B cell (primary cell): Measurements from ENCODE around the gene HSPB9. TPM values are rescaled to one million over a fixed set of nuclear protein-coding genes. Genes with fewer than 3 reads are reported as not detected.

Experiments
- ATAC-seq: fragments of 200-7000 bp; cut with Tn5 transposase; one replicate; pipeline ENCODE4 v1.10.0; 2021; ENCODE audit warnings: low read depth, mild to moderate bottlenecking, moderate number of reproducible peaks, moderate library complexity
- CTCF ChIA-PET: fragments of 350-600 bp; sonication (Branson Sonifier 250); formaldehyde crosslinking; loops from one replicate; lab custom pipeline; 2021; ENCODE audit warnings: antibody characterized with exemption, inconsistent platforms; lab: Charles Lee
- POLR2A ChIA-PET: fragments of 350-600 bp; sonication (Branson Sonifier 250); formaldehyde crosslinking; loops from one replicate; lab custom pipeline; 2021; ENCODE audit warnings: antibody characterized with exemption; lab: Charles Lee
- DNase-seq: peaks from one replicate; pipeline ENCODE4 v3.0.0; 2013
- H2AFZ ChIP-seq: 2 replicates; pipeline ENCODE4 v1.6.1; 2012; ENCODE audit warnings: mild to moderate bottlenecking, low read depth, low read length; ENCODE audit not compliant: insufficient read depth, poor library complexity, severe bottlenecking
- H3K27ac ChIP-seq, 2 donors: 1 replicate in 1 of 2; 2 replicates in 1 of 2; pipeline ENCODE4 v1.5.1; 2012 to 2013; ENCODE audit warnings: low read length in 2 of 2, mild to moderate bottlenecking in 2 of 2, moderate library complexity in 1 of 2
- H3K27me3 ChIP-seq, 4 experiments: fragments of 200-600 bp in 1 of 4; sonication (generic) in 1 of 4; replicated peaks in 1 of 4; 1 replicate in 2 of 4; 2 replicates in 2 of 4; pipeline versions ENCODE4 v1.6.1 to v1.7.0; 2013 to 2016; ENCODE audit warnings: low read length in 3 of 4, mild to moderate bottlenecking in 2 of 4, mixed read lengths in 1 of 4, moderate library complexity in 1 of 4; ENCODE audit not compliant: insufficient read depth in 4 of 4, control insufficient read depth in 3 of 4; ENCODE audit errors: control extremely low read depth in 1 of 4
- H3K36me3 ChIP-seq, 2 experiments: replicated peaks in 1 of 2; 1 replicate in 1 of 2; 2 replicates in 1 of 2; pipeline versions ENCODE4 v1.6.1 to v1.7.1; 2013; ENCODE audit warnings: low read length in 1 of 2; ENCODE audit not compliant: insufficient read depth in 2 of 2, control insufficient read depth in 1 of 2; ENCODE audit errors: control extremely low read depth in 1 of 2, extremely low read depth in 1 of 2
- H3K4me1 ChIP-seq, 2 donors: fragments of 200-600 bp in 1 of 2; sonication (generic) in 1 of 2; 1 replicate in 1 of 2; 2 replicates in 1 of 2; pipeline versions ENCODE4 v1.5.1 to v1.6.1; 2013 to 2017; ENCODE audit warnings: low read length in 2 of 2; ENCODE audit not compliant: control insufficient read depth in 2 of 2, insufficient read depth in 2 of 2
- H3K4me2 ChIP-seq: replicated peaks from 2 replicates; pipeline ENCODE3; 2012; ENCODE audit warnings: mild to moderate bottlenecking, low read depth, low read length; ENCODE audit not compliant: poor library complexity, severe bottlenecking
- H3K4me3 ChIP-seq, 5 experiments: fragments of 200-600 bp in 1 of 5; sonication (generic) in 1 of 5; 1 replicate in 3 of 5; 2 replicates in 2 of 5; pipeline versions ENCODE4 v1.5.1 to v1.7.0; 2011 to 2016; ENCODE audit warnings: low read length in 4 of 5, mild to moderate bottlenecking in 4 of 5, low read depth in 2 of 5, control low read depth in 1 of 5, moderate library complexity in 1 of 5; ENCODE audit not compliant: insufficient read depth in 1 of 5; ENCODE audit errors: control extremely low read depth in 1 of 5, extremely low read depth in 1 of 5
- H3K79me2 ChIP-seq: fragments of 200-600 bp; sonication (generic); one replicate; pipeline ENCODE4 v1.6.0; 2016; ENCODE audit warnings: low read length; ENCODE audit not compliant: control insufficient read depth, insufficient read depth
- H3K9ac ChIP-seq: fragments of 200-600 bp; sonication (generic); 2 replicates; pipeline ENCODE4 v1.6.1; 2017; ENCODE audit warnings: mild to moderate bottlenecking, low read length, moderate library complexity
- H3K9me3 ChIP-seq, 3 donors: one replicate each; pipeline versions ENCODE4 v1.6.1 to v1.7.1; 2013; ENCODE audit warnings: low read length in 2 of 3; ENCODE audit not compliant: control insufficient read depth in 2 of 3, insufficient read depth in 1 of 3; ENCODE audit errors: control extremely low read depth in 1 of 3
- H4K20me1 ChIP-seq: 2 replicates; pipeline ENCODE4 v1.6.0; 2012; ENCODE audit warnings: mild to moderate bottlenecking, low read length; ENCODE audit not compliant: insufficient read depth, control insufficient read depth, poor library complexity, severe bottlenecking
- H3K27ac Mint-ChIP-seq: one replicate; pipeline ENCODE4 v1.8.0; 2021; ENCODE audit warnings: mixed read lengths
- H3K27me3 Mint-ChIP-seq: one replicate; pipeline ENCODE4 v1.8.0; 2021; ENCODE audit warnings: mixed read lengths
- H3K4me1 Mint-ChIP-seq: one replicate; pipeline ENCODE4 v1.8.0; 2021; ENCODE audit warnings: mixed read lengths
- H3K4me3 Mint-ChIP-seq: one replicate; pipeline ENCODE4 v1.8.0; 2021; ENCODE audit warnings: mixed read lengths
- H3K9me3 Mint-ChIP-seq: one replicate; pipeline ENCODE4 v1.8.0; 2022; ENCODE audit warnings: mixed read lengths; ENCODE audit not compliant: insufficient read depth
- CTCF ChIP-seq: fragments of 200-600 bp; IDR thresholded peaks from one replicate; pipeline ENCODE4 v1.8.0; 2022; ENCODE audit warnings: antibody characterized with exemption, mild to moderate bottlenecking
- EZH2 ChIP-seq: IDR thresholded peaks from 2 replicates; pipeline ENCODE4 v1.6.1; 2012; ENCODE audit warnings: borderline replicate concordance, low read depth, mild to moderate bottlenecking, moderate library complexity, low read length; ENCODE audit not compliant: insufficient read depth, poor library complexity, severe bottlenecking
- WGBS: methylation state at CpG from one replicate; pipeline ENCODE4 v1.1.5; 2013; ENCODE audit warnings: missing lambda C conversion rate; ENCODE audit not compliant: insufficient coverage; 5-methylcytosine and 5-hydroxymethylcytosine counted together
- intact Hi-C: fragments of 100-400 bp; cut with micrococcal nuclease; formaldehyde crosslinking; loops from one replicate; pipeline ENCODE4 v1.10.0; 2022
- polyA plus RNA-seq: library from polyadenylated mRNA; depleted of rRNA; stranded (reverse); fragments of >200 nt; gene quantifications from 2 replicates; pipeline ENCODE4 v1.2.3, GENCODE V29; 2012
- total RNA-seq, 2 donors: library from RNA; stranded (reverse); fragments of 120-200 nt in 1 of 2; gene quantifications; 1 replicate in 1 of 2; 2 replicates in 1 of 2; pipeline versions ENCODE4 v1.2.3 to v1.2.4, GENCODE V29; 2013 to 2022

Gene HSPB9
- total and polyA plus RNA-seq, 2 donors (not counting 1 experiment from before 2014, with no cell fraction given), result 0.09 TPM; not detected in 1

- intact Hi-C loops, result no loop called here
- DNase-seq, result no peak
- no peaks in the 10 kb centered on the region for H3K4me1 Mint-ChIP-seq
- ATAC-seq, result no peak
- H3K4me2 ChIP-seq, result no peak overlapping the region
- 95% methylated on average over 7 of the region's 9 CpGs for WGBS
- H3K9me3 Mint-ChIP-seq, result no peaks in the 10 kb centered on the region
- no peaks in the 10 kb centered on the region for H4K20me1 ChIP-seq
- ChIA-PET POLR2A (no interaction called here), CTCF (no interaction called here)
- no peaks in the 10 kb centered on the region for H3K36me3 ChIP-seq
- H3K79me2 ChIP-seq, result no peaks in the 10 kb centered on the region
- no peaks in the 10 kb centered on the region for H3K27me3 ChIP-seq
- no peak overlapping the region for H3K4me3 ChIP-seq
- H3K9me3 ChIP-seq, result no peaks in the 10 kb centered on the region
- no peak overlapping the region for H3K4me3 Mint-ChIP-seq
- H3K4me1 ChIP-seq, result no peaks in the 10 kb centered on the region
- H3K27me3 Mint-ChIP-seq, result no peaks in the 10 kb centered on the region
- no peak overlapping the region for H3K27ac Mint-ChIP-seq
- H2AFZ ChIP-seq, result no peak overlapping the region
- no peak overlapping the region for H3K9ac ChIP-seq
- H3K27ac ChIP-seq, result no peak overlapping the region
- TF ChIP-seq EZH2, result no peak
- TF ChIP-seq CTCF, result no peak
These were observed 41.0 kb upstream of the HSPB9 start for GRCh38 chr17:42081516-42082129.

GRCh38 chr17:42087042-42087701, 35.4 kb upstream of the HSPB9 start:
- H3K27ac Mint-ChIP-seq, result no peak overlapping the region
- H3K9me3 Mint-ChIP-seq, result no peaks in the 10 kb centered on the region
- Histone ChIP-seq H3K4me1 (no peaks in the 10 kb centered on the region), H3K27me3 (peaks cover 0 to 2% (median 0%) of the 10 kb centered on the region in 4 experiments), H3K36me3 (no peaks in the 10 kb centered on the region), H3K27ac (no peak overlapping the region), H2AFZ (no peak overlapping the region), H3K4me3 (no peak overlapping the region), H3K79me2 (no peaks in the 10 kb centered on the region), H3K9ac (no peak overlapping the region), H3K9me3 (no peaks in the 10 kb centered on the region), H4K20me1 (no peaks in the 10 kb centered on the region), H3K4me2 (no peak overlapping the region)
- no peak for ATAC-seq
- TF ChIP-seq CTCF (no peak), EZH2 (no peak)
- DNase-seq, result no peak
- no peak overlapping the region for H3K4me3 Mint-ChIP-seq
- ChIA-PET CTCF (interaction anchor here (0.9 to 1.6 kb wide), 2 partner anchors 14 to 19 kb away, joined by 3 to 4 read pairs; no protein-coding TSS in a partner anchor), POLR2A (interaction anchor here (1.0 kb wide), 1 partner anchor 18 kb away, joined by 3 read pairs; no protein-coding TSS in a partner anchor)
- 90% methylated on average over 4 of the region's 7 CpGs for WGBS
- H3K4me1 Mint-ChIP-seq, result no peaks in the 10 kb centered on the region
- peaks cover 17% of the 10 kb centered on the region for H3K27me3 Mint-ChIP-seq
- intact Hi-C loops, result no loop called here
